PC-3 (cell line): ENCODE results near the gene TRAFD1. TPM values are rescaled to one million over a fixed set of nuclear protein-coding genes. Genes with fewer than 3 reads are reported as not detected.

Source experiments
- ATAC-seq: fragments of 200-7000 bp; cut with Tn5 transposase; 2 replicates; pipeline ENCODE4 v1.9.1; 2020; ENCODE audit warnings: mild to moderate bottlenecking, moderate library complexity
- BruUV-seq: library from RNA; stranded (reverse); fragments of 400-500 nt; replicated peaks from 2 replicates; lab custom pipeline; 2021; lab: Mats Ljungman, UMichigan
- CTCF ChIA-PET: fragments of 300-600 bp; sonication (Branson Sonifier 250); formaldehyde crosslinking; loops from one replicate; lab custom pipeline; 2022; ENCODE audit warnings: antibody characterized with exemption; lab: Charles Lee
- POLR2A ChIA-PET: fragments of 300-600 bp; sonication (Branson Sonifier 250); formaldehyde crosslinking; loops from one replicate; lab custom pipeline; 2022; ENCODE audit warnings: antibody characterized with exemption; ENCODE audit not compliant: unreplicated experiment; lab: Charles Lee
- DNase-seq: peaks from one replicate; pipeline ENCODE4 v3.0.0-alpha.2; 2015
- H2AFZ ChIP-seq: fragments of 300-600 bp; sonication (generic); 2 replicates; pipeline ENCODE4 v1.6.0; 2016; ENCODE audit warnings: antibody characterized with exemption, low read length
- H3F3A ChIP-seq: fragments of 300-600 bp; sonication (generic); one replicate; pipeline ENCODE4 v1.6.0; 2017; ENCODE audit warnings: antibody characterized with exemption, low read length, control low read depth, mild to moderate bottlenecking; ENCODE audit not compliant: unreplicated experiment
- H3K27ac ChIP-seq: fragments of 300-600 bp; sonication (generic); 2 replicates; pipeline ENCODE4 v1.5.1; 2016; ENCODE audit warnings: mild to moderate bottlenecking, low read length
- H3K27me3 ChIP-seq: fragments of 300-600 bp; sonication (generic); 2 replicates; pipeline ENCODE4 v1.6.1; 2016; ENCODE audit warnings: low read length, mixed read lengths
- H3K36me3 ChIP-seq: fragments of 300-600 bp; sonication (generic); 2 replicates; pipeline ENCODE4 v1.6.1; 2016; ENCODE audit warnings: low read depth, mixed run types, low read length, mixed read lengths
- H3K4me1 ChIP-seq: fragments of 300-600 bp; sonication (generic); 2 replicates; pipeline ENCODE4 v1.5.1; 2016; ENCODE audit warnings: low read length; ENCODE audit not compliant: insufficient read depth
- H3K4me2 ChIP-seq: fragments of 300-600 bp; sonication (generic); 2 replicates; pipeline ENCODE4 v1.6.0; 2016; ENCODE audit warnings: low read length
- H3K4me3 ChIP-seq: fragments of 300-600 bp; sonication (generic); 2 replicates; pipeline ENCODE4 v1.5.1; 2016; ENCODE audit warnings: mild to moderate bottlenecking, low read length, mixed read lengths
- H3K79me2 ChIP-seq: fragments of 300-600 bp; sonication (generic); 2 replicates; pipeline ENCODE4 v1.6.1; 2017; ENCODE audit warnings: low read length, mixed read lengths
- H3K9ac ChIP-seq: fragments of 300-600 bp; sonication (generic); 2 replicates; pipeline ENCODE4 v1.6.0; 2016; ENCODE audit warnings: mild to moderate bottlenecking, low read length
- H3K9me2 ChIP-seq: fragments of 300-600 bp; sonication (generic); replicated peaks from 2 replicates; pipeline ENCODE4 v1.6.1; 2016; ENCODE audit warnings: mixed run types, low read length, mixed read lengths
- H3K9me3 ChIP-seq: fragments of 300-600 bp; sonication (generic); 2 replicates; pipeline ENCODE4 v1.6.1; 2016; ENCODE audit warnings: low read length, mixed read lengths
- H4K20me1 ChIP-seq: fragments of 300-600 bp; sonication (generic); 2 replicates; pipeline ENCODE4 v1.6.1; 2016; ENCODE audit warnings: low read length, mixed read lengths
- EZH2 ChIP-seq: fragments of 300-600 bp; sonication (generic); IDR thresholded peaks from one replicate; pipeline ENCODE4 v1.6.1; 2017; ENCODE audit warnings: antibody characterized with exemption, mild to moderate bottlenecking, low read length; ENCODE audit not compliant: unreplicated experiment
- EZH2phosphoT487 ChIP-seq: fragments of 300-600 bp; sonication (generic); IDR thresholded peaks from 2 replicates; pipeline ENCODE4 v1.6.1; 2018; ENCODE audit warnings: mild to moderate bottlenecking, antibody characterized with exemption, low read length, borderline replicate concordance
- intact Hi-C: fragments of 100-400 bp; cut with micrococcal nuclease; formaldehyde crosslinking; loops from 2 replicates; pipeline ENCODE4 v1.9.0; 2023
- total RNA-seq: library from RNA; depleted of rRNA; stranded (reverse); fragments of >200 nt; gene quantifications from 2 replicates; pipeline ENCODE4 v1.2.3, GENCODE V29; 2014
- TF ChIP-seq, protein P1 (sequence below): fragments of 300-600 bp; sonication (generic); conservative IDR thresholded peaks from 2 replicates; pipeline ENCODE4 v1.5.1; 2017; ENCODE audit warnings: antibody characterized with exemption, low read depth, mild to moderate bottlenecking, low read length

The TRAFD1 gene
- total RNA-seq, 1 experiment from 2014 or later, result 34.1 TPM

- no peaks in the 10 kb centered on the region for H3K27me3 ChIP-seq
- TF ChIP-seq EZH2phosphoT487 (no peak), EZH2 (no peak)
- TF ChIP-seq, protein P1, sequence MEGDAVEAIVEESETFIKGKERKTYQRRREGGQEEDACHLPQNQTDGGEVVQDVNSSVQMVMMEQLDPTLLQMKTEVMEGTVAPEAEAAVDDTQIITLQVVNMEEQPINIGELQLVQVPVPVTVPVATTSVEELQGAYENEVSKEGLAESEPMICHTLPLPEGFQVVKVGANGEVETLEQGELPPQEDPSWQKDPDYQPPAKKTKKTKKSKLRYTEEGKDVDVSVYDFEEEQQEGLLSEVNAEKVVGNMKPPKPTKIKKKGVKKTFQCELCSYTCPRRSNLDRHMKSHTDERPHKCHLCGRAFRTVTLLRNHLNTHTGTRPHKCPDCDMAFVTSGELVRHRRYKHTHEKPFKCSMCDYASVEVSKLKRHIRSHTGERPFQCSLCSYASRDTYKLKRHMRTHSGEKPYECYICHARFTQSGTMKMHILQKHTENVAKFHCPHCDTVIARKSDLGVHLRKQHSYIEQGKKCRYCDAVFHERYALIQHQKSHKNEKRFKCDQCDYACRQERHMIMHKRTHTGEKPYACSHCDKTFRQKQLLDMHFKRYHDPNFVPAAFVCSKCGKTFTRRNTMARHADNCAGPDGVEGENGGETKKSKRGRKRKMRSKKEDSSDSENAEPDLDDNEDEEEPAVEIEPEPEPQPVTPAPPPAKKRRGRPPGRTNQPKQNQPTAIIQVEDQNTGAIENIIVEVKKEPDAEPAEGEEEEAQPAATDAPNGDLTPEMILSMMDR, result no peak
- H3K27ac ChIP-seq, result no peak overlapping the region
- no peak for DNase-seq
- H2AFZ ChIP-seq, result no peak overlapping the region
- H3K4me2 ChIP-seq, result no peak overlapping the region
- H3K9me3 ChIP-seq, result no peaks in the 10 kb centered on the region
- no peak overlapping the region for H3K4me3 ChIP-seq
- no peaks in the 10 kb centered on the region for H3F3A ChIP-seq
- no peaks in the 10 kb centered on the region for H4K20me1 ChIP-seq
- no peaks in the 10 kb centered on the region for H3K4me1 ChIP-seq
- BruUV-seq, result no TSS peak
- H3K36me3 ChIP-seq, result peaks cover 17% of the 10 kb centered on the region; the same call in 1 of the 2 replicates
- H3K79me2 ChIP-seq, result no peaks in the 10 kb centered on the region
- no peak for ATAC-seq
- intact Hi-C loops, result no loop called here
- ChIA-PET CTCF (no interaction called here), POLR2A (no interaction called here)
- no peak overlapping the region for H3K9ac ChIP-seq
- no peaks in the 10 kb centered on the region for H3K9me2 ChIP-seq
Measured at GRCh38 chr12:112179341-112179740, 54.0 kb downstream of the TRAFD1 start.

DNA sequence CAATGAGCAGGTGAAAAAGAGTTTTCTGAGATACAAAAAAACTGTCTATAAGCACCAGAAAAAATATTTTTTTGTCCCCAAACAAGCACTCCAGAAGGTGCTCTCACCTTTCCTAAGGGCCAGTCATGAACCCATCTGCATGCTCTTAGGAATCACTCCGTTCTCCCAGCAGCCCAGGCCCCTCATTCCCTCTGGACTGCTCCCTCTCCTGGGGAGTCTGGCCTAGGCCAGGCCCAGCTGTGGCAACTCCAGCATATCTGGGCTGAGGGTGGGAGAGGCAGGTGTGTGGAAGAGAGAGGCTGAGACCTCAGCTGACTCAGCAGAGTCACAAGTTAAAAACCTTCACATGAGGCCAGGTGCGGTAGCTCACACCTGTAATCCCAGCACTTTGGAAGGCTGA lies 54.6 kb downstream of the TRAFD1 start:
- H2AFZ ChIP-seq, result no peak overlapping the region
- no peaks in the 10 kb centered on the region for H3K4me1 ChIP-seq
- H3K27ac ChIP-seq, result no peak overlapping the region
- ChIA-PET CTCF (no interaction called here), POLR2A (no interaction called here)
- H3K9ac ChIP-seq, result no peak overlapping the region
- H3K4me2 ChIP-seq, result no peak overlapping the region
- H3K27me3 ChIP-seq, result no peaks in the 10 kb centered on the region
- H3F3A ChIP-seq, result no peaks in the 10 kb centered on the region
- no peak overlapping the region for H3K4me3 ChIP-seq
- H3K9me2 ChIP-seq, result no peaks in the 10 kb centered on the region
- H3K36me3 ChIP-seq, result peaks cover 22% of the 10 kb centered on the region; the same call in 1 of the 2 replicates
- H3K79me2 ChIP-seq, result no peaks in the 10 kb centered on the region
- ATAC-seq (peak; percentile 60; the same call in 1 of the 2 replicates), DNase-seq (peak; percentile 15)
- H4K20me1 ChIP-seq, result no peaks in the 10 kb centered on the region
- no TSS peak for BruUV-seq
- H3K9me3 ChIP-seq, result no peaks in the 10 kb centered on the region
- intact Hi-C loops, result no loop called here
- TF ChIP-seq EZH2phosphoT487 (no peak), EZH2 (no peak)
- TF ChIP-seq, protein P1, result no peak; the same call in 1 of the 2 replicates

- H4K20me1 ChIP-seq, result no peaks in the 10 kb centered on the region
- H3F3A ChIP-seq, result no peaks in the 10 kb centered on the region
- H3K36me3 ChIP-seq, result peaks cover 19% of the 10 kb centered on the region; the same call in 1 of the 2 replicates
- H3K27ac ChIP-seq, result no peak overlapping the region
- H3K9ac ChIP-seq, result no peak overlapping the region
- ChIA-PET POLR2A (no interaction called here), CTCF (no interaction called here)
- H3K27me3 ChIP-seq, result no peaks in the 10 kb centered on the region
- no peaks in the 10 kb centered on the region for H3K79me2 ChIP-seq
- H2AFZ ChIP-seq, result no peak overlapping the region
- intact Hi-C loops, result no loop called here
- no peak overlapping the region for H3K4me2 ChIP-seq
- DNase-seq (no peak), ATAC-seq (no peak)
- no TSS peak for BruUV-seq
- TF ChIP-seq, protein P1, result no peak
- TF ChIP-seq EZH2, result no peak
- no peak for TF ChIP-seq EZH2phosphoT487
- H3K4me1 ChIP-seq, result no peaks in the 10 kb centered on the region
- H3K9me3 ChIP-seq, result no peaks in the 10 kb centered on the region
- H3K4me3 ChIP-seq, result no peak overlapping the region
- H3K9me2 ChIP-seq, result no peaks in the 10 kb centered on the region
Measured at GRCh38 chr12:112180422-112180821, 55.1 kb downstream of the TRAFD1 start.
